Measurements from ENCODE around the gene AHCY.

DNA sequence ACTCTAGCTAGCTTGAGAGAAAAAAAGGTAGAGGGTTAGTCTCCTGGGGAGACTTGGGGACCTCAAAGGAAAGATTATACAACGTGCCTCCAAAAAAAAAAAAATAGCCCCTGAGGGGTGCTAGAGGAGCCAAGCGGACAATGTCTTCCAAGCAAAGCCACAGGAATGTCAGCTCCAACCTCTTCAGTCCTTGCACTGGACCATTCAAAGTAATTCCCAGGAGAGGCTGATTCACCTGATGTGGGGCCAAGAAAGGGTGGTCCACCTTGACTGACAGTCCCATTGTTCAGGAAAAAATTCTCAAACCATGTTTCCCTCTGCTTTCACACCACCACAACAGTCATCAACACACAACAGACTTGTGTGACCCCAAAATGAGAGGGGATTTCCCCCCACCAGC is 31.2 kb downstream of the AHCY start:
- TF ChIP-seq POLR2A (IDR thresholded peaks at IDR 0.05): no peak
- TF ChIP-seq EP300 (IDR thresholded peaks at IDR 0.05): no peak
- TF ChIP-seq, protein P1, sequence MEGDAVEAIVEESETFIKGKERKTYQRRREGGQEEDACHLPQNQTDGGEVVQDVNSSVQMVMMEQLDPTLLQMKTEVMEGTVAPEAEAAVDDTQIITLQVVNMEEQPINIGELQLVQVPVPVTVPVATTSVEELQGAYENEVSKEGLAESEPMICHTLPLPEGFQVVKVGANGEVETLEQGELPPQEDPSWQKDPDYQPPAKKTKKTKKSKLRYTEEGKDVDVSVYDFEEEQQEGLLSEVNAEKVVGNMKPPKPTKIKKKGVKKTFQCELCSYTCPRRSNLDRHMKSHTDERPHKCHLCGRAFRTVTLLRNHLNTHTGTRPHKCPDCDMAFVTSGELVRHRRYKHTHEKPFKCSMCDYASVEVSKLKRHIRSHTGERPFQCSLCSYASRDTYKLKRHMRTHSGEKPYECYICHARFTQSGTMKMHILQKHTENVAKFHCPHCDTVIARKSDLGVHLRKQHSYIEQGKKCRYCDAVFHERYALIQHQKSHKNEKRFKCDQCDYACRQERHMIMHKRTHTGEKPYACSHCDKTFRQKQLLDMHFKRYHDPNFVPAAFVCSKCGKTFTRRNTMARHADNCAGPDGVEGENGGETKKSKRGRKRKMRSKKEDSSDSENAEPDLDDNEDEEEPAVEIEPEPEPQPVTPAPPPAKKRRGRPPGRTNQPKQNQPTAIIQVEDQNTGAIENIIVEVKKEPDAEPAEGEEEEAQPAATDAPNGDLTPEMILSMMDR (IDR thresholded peaks at IDR 0.05): no peak
- no peak for TF ChIP-seq POLR2AphosphoS5 (IDR thresholded peaks at IDR 0.05)
